Activated T-helper 1 cell treated with anti-CD3 and anti-CD28 coated beads, Interleukin-2, amount 50 U/mL, for 16 hours (primary cell): ENCODE data around the gene SUSD4.
"Not testable (repeated sequence)": the region's sequence is repeated elsewhere in the genome, so short reads cannot be mapped to it uniquely, and the experiment has no call there.

Experiments
- DNase-seq, 2 donors: peaks; one replicate each; pipeline ENCODE4 v3.0.0-alpha.2; 2020; ENCODE audit warnings: low read depth in 1 of 2, low spot score in 1 of 2

The SUSD4 gene

DNA sequence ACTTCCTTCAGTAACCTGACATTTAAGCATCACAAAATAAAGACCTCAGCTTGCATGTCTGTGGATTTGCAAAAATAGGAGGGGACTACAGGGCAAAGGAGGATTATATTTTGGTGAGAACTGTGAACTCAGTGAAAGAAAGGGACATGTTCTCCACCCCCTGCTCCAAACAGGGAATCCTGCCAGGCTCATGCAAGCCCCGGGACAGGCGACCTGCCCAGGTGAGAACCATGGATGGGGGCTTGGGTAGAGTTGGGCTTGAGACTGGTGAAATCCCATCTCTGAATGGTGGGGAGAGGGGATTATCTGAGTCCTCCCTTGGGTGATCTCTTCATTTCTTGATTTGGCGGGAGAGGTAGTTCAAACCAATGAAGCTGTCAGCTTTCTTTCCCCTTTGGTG lies 110.1 kb downstream of the SUSD4 start:
- DNase-seq: no peak

DNA sequence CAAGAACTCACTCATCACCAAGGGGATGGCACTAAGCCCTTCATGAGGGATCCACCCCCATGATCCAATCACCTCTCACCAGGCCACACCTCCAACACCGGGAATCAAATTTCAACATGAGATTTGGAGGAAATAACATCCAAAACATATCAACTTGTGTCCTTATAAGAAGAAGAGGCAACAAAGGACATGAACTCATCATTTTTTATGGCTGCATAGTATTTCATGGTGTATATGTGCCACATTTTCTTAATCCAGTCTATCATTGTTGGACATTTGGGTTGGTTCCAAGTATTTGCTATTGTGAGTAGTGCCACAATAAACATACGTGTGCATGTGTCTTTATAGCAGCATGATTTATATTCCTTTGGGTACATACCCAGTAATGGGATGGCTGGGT lies 112.6 kb downstream of the SUSD4 start:
- not testable (repeated sequence) for DNase-seq

DNA sequence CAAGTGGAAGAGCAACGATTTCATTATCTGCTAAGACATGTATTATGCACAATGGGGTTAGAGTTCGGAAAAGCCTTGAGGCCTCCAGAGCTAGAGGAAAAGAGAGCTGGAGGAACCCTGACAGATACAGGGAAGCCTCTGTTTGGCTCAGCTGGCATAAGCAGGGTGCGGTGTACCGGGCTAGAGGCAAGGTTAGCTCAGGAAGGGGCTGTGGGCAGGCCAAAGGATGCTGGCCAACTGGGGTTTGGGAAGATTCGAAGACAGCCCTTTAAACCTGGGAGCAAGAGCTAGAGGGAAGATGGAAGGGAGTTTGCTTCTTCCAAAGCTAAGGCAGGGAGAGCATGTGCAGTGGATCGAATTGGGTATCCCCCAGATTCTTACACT lies 113.4 kb downstream of the SUSD4 start:
- DNase-seq: no peak

DNA sequence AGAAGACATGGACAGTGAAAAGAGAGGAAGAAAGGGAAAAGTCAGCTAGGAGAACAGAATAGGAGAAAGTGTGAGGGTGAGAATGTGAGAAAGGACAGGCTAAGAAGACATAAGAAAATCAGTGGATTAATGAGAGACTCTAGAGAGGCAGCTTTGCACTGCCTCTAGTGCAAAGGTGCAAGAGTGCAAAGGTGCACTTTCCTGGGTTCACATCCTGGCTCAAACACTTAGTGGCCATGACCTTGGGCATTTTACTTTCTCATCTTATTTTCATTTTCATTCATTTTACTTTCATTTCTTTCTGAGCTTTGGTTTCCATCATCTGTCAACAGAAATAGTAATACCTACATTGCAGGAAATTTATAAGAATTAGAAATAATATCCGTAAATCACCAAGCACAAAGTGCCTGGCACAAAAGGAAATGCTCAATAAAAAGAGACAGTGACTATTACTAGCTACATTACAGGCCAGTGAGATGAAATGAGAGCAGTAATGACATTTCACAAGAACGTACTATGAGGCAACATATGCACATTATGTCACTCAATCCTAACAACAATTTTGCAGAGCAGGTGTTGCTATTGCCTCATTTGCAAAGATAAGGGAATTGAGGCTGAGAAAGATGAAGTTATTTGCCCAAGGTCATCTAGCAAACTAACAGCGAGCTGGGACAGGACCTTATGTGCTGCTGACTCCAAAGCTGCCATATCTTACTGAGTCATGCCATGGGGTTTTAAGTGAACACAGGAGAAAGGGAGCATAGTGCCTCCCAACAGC lies 113.9 kb downstream of the SUSD4 start:
- DNase-seq: no peak

DNA sequence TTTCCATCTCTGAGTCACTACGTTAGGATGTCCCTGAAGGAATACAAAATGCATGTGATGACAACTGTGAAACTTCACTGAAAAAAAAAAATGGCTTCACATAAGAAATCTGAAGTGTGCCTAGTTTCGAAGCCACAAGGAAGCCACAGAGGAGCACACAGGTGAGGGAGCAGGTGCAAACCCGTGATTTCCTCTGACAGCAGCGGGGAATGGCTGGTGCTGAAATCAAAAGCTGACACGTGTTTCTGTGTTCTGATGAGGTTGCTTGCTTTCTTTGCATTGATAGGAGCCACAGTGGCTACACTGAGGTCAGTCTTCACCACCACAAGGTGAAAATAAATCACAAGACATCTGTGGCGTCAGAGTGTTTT lies 115.2 kb downstream of the SUSD4 start:
- DNase-seq: no peak

DNA sequence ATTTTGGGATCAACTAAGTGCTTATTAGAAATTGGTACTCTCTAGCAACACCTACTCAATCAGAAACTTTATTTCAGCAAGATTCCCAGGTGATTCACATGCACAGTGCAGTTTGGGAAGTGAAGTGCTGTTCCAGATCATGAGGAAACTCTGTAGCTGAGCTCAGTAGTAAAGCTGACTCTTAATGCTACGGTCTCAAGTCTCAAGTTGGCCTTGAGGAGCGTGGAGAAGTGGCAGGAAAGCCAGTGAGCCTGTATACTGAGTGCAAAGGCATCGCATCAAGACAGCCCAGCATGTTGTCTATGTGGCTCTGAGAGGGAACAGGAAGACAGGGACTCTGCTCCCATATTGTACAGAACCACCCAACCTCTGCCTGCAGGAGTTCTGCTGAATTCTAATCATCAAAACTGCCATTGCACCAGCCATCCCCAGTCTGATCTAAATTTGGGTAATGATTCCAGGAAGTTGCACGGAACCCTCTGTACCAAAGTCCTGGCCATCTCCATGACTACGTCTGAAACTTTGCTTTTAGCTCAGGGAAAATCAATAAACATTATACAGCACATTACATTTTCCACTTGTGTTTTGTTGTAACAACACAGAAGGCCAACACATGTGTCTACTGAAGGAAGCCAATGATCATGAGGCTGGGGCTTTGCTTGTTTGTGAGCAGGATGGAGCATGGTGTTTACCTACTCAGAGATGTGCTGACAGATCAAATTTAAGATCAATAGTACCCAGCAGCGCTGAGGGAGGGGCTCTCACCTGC lies 115.8 kb downstream of the SUSD4 start:
- no peak for DNase-seq

DNA sequence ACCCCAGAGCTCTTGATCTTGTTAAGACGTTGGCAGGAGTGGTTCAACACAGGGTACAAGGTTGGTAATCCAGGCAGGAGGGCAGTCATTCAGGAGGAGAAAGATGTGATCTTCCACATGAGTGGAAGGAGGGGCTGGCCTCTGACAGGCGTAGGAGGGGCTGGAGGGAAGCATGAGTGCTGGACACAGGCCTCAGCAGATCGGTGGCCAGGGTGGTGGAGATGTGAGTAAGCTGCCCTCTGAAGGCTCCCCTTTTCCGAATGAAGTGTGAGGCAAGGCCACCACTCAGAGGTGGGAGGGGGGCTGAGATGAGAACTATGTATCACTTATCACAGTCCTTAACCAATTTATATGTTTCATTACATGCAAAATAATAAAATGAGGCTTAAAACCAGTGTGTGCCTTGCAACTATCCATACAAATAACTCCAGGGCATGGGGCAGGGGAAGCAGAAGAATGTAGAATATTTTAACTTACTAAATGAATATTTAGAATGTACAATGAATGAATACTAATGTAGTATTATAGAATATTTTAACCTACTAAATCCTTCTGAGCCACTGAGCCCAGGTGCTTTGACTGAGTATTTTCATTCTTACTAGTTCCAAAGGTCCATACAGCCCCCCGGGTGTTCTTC lies 117.4 kb downstream of the SUSD4 start:
- no peak for DNase-seq

DNA sequence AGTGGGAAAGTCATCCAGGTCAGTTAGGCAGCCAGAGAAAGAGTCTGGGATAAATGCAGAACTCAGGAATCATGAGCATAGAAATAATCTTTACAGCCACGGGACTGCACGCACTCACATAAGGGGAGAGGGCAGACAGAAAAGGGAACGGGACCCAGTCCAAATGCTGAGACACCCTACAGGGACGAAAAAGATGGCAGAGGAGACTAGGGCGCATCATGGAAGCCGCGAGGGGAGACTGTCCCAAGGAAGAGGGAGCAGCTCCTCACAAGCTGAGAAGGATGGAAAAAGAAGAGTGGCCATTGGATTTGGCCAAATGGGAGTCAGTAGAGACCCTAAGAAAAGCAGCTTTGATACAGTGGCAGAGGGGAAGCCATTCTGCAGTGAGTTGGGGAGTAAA lies 118.0 kb downstream of the SUSD4 start:
- DNase-seq: no peak

DNA sequence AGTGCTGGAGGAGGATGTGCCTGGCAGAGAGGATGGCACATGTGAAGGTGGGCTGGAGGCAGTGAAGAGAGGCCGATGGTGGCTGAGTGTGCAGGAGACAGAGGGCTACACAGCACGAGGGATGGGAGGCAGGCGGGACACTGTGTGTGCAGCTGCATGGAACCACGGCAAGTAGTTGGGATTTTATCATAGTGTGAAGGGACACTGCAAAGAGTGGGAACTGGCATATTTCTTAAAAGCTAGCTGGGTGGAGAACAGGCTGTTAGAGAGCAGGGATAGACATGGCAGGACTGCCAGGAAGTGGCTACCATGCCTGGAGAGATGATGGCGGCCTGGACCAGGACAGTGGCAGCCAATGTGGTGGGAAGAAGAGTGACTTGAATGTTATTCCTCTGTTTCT lies 118.6 kb downstream of the SUSD4 start:
- no peak for DNase-seq

DNA sequence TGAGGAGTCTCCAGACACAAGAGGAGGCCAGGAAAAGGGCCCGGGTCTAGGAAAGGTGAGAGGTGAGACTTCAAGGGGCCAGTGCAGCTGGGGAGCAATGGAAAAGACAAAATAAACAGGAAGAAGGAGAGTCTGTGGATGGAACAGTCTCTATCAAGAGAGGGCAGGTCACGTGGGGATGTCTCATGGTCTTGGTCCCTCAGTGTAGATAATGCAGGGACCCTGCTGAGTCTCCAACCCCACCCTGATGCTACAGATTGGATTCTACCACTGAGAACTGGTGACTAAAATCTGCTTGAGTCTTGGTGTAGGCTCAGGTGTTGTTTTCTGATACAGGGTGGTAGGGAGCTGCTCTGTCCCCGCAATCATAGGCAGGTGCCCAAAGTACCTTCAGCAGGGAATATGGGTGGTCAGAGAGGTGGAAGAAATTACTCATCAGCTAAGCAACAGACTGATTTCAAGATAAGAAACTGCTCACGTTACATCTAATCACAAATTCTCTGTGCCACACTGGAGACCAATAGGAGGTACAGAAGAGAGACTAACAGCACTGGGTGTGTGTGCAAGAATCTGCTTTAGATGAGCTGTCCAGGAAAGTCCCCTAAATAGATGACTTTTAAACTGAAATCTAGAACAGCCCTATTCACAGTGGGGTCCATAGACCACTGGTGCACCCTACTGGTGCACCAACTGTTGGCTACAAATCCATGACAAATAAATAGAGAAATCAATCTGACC lies 119.4 kb downstream of the SUSD4 start:
- no peak for DNase-seq

DNA sequence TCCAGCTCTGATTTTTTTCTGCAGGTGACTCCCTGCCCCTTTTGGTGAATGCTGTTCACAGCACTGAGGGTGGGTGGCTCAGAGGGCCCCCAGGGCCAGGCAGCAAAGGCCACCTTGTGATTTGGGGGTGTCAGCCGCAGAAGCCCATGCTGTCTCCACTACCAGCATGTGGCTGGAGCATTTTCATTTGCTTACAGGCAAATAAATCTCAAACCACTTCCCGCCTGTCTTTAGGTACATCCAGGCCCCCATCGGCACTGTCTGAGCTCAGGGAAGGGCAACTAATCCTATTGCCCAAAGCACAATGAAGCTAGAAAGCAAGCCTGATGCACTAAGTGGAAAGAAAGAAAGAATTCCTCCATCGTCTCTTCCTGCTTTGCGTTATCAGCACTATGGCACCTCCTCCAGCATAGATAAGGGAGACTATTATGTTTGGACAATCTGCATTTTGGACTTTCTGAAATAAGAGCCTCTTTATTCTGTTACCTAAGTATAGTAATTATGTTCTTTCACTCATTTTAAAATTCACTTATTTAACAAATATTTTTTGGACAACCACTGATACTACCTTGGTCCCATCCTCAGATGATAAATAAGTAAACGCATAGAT lies 120.4 kb downstream of the SUSD4 start:
- DNase-seq: no peak

DNA sequence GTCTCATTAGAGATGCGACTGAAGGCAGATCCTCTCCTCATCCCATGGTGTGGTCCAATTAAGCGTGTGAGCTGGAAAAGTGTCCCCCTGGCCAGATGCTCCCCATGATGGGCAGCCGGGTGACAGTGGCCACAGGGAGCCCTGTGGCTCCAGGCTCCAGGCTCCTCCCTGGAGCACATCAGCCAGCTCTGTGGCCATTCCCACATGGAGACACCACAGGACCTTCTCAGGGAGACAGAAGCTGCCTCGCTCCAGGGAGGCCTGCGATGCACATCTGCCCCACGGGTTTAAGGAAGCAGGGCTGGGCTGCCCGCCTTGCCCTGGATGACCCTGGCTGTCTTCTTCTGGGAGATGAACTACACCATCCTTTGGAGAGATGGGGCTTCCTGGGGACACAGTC lies 121.0 kb downstream of the SUSD4 start:
- DNase-seq: no peak

DNA sequence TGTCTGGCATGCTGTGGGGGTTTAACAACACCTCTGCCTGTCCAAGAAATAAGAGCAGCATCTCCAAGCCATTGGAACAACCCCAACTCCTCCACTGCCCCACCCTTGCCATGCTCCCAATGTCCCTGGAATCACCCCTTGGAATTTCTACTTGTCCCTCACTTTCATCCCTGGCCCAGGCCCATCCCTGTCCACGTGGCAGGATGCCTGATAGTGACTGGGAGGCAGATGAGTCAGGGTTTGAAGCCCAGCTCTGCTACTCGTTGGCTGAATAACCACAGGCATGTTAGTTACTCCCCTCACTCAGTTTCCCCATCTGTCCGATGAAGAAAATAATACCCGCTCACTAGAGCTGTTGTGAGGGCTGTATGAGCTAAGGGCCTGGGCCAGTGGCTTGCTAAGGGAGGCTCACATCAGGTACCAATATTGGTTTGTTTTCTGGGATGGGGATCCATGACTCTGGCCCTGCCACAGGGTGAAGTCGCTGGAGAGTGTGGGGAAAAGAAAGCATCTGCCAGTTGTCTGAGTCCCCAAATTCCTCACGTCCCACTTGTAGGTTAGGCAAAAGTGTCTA lies 121.5 kb downstream of the SUSD4 start:
- no peak for DNase-seq

DNA sequence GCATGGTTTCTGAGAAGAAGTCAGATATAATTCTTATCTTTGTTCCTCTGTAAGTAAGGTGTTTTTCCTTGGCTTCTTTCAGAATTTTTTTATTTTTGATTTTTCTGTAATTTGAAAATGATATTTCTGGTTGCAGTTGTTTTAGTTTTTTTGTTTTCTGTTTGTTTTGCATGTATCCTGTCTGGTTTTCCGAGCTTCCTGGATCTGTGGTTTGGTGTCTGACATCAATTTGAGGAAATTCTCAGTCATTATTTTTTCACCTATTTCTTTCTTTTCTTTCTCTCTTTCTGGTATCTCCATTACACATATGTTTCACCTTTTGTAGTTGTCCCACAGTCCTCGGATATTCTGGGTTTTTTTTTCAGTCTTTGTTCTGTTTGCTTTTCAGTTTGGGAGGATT lies 123.9 kb downstream of the SUSD4 start:
- no peak for DNase-seq

DNA sequence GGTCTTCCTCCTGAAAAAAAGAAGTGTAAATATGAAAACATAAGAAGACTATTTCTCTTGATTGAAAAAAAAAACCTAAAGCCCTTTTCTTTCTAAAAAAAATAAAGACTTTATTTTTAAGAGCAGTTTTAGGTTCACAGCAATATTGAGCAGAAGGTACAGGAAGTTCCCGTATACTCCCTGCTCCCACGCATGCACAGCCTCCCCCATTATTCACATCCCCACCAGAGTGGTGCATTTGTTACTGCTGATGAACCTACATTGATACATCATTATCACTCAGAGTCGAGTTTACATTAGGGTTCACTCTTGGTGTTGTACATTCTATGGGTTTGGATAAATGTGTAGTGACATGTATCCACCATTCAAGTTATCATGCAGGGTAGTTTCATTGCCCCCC lies 128.9 kb downstream of the SUSD4 start:
- no peak for DNase-seq

DNA sequence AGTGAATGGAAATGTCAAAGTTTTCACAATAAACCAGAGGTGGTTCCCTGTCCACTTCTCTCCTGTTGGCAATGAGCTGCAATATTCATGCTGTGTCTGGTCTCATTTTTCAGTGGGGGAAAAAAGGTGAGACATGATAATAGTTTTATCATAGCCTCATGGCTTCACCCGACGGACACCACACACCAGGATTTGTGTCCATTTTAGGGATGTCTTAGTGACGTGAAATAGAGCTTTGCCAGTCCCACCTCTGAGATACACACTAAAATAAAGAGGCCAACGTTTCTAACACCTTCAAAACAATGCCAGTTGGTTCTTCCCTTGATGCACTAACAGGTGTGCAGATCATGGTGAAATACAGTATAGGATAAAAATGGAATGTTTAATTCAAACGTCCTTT lies 129.4 kb downstream of the SUSD4 start:
- DNase-seq: no peak

DNA sequence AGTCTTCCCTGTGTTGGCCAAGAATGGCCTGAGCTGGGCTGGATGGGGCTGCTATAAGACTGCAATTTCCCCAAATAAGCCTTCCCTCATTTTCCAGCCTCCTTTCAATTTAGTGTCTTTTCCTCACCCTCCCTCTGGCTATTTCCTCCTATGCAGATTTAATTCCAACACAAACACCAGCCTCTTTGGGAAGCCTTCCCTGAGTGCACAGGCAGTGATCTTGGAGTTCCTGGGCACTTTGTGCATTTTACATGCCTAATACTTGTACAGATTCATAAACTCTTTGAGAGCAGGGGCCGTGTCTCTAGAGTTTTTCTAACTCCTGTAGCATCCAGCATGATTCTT lies 129.8 kb downstream of the SUSD4 start:
- DNase-seq: no peak

DNA sequence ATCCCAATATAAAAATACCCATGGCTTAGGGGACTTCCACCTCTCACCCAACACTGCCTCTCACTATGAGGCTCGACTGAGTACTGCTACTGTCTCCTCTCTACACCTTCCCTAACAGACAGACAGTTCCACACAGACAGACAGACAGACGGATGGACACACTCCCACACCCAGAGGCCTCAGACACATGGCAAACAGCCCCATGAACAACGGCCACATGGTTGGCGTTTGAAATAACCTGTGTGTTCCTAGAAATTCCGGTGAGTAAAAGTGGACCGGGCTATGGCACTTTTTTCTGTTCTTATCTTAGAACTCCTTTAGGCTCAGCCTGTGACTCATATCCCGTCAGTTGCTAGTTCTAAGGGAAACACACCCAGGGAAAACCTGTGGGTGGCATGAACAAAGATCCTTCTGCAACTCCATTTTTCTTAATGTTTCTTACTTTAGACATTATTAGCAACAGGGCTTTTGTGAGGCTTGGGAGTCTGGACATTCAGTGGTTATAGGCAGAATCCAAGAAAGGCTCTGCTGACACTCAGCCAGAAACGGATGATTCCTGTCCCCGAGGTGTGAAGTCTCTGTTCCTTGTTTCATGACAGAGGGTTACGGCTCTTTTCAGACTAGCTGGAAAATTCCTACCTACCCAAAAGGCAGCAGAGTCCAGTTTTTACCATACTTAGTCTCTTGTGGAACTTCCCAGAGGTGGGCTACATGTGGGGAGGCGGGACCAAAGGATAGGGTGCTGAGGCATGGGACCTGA lies 130.4 kb downstream of the SUSD4 start:
- no peak for DNase-seq

DNA sequence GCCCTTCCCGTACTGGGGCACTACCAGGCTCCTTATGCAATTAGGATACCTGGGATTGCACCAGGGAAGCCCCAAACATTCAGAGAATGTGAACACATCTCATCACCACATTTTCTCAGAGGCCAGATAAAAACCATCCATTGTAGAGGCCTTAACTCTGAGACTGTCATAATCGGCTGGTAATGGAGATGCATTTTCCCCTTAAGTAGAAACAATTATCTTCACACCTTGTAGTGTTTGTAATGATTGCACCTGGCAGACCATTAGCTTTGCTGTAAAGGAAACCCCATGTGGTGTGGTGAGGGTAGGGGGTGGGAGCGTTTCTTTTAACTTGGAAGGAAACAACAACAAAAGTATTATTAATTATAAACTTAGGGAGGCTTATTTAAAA lies 131.0 kb downstream of the SUSD4 start:
- no peak for DNase-seq

DNA sequence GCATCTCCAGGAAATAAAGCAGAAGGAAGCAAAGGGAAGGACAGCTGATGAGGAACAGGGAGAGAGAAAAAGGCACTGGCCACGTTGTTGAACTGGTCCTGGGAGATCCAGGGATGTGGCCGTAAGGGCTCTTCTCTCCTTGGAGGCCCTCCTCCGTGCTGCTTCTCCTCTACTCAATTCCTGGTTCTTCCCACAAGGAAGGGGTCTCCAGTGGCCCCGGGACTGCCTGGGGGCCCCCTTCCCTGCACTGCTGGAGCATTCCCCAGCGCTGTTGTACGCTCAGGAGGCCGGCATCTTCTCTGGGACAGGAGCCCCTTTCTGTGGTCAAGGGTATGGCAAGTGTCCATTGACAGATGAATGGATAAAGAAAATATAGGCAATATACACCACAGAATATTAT lies 132.4 kb downstream of the SUSD4 start:
- no peak for DNase-seq
